ENCODE measurements around the gene OIP5.
"Not testable (repeated sequence)": the region's sequence is repeated elsewhere in the genome, so short reads cannot be mapped to it uniquely, and the experiment has no call there.

OIP5 gene

DNA sequence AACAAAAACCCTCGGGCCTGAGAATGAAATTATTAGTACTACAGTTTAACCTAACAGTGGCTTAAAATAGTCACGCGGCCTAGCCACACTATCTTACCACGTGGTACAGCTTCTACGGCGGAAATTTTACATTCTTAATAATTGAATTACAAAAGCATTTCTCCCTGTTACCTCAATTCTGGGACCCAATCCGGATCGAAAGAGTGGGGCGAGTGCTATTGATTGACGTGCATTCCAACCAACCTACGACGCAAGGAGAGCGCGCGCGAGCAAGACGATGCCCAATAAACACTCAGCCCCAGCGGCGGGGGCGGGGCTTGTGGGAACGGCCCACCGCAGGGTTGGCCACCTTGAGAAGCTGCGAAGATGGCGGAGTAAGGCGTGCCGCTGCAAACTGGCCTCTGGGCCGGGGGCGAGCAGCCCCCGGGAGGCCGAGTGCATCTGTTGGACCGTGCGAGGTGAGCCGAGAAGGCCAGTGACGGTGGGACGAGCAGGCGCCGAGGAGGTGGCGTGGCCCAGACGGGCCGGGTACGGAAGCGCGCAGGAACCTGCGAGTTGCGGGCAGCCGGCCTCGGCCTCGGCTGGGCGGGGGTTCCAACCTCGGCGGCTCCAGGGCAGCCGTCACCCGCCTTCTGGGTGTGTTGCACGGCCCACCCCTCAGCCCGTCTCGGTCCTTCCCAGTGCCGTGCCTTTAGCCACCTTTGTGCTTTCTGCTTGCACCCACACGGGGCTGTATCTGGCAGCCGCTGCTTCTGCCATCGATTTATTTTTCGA is 48.6 kb downstream of the OIP5 start:
- peaks cover 12% of the 10 kb centered on the region for H3F3A ChIP-seq (ENCODE audit: control insufficient read depth, insufficient read depth)
- peaks cover 54% of the 10 kb centered on the region for H3K36me3 ChIP-seq (ENCODE audit: control insufficient read depth, low read length)
- no peaks in the 10 kb centered on the region for H3K27me3 ChIP-seq (ENCODE audit: control insufficient read depth, low read length)
- no peaks in the 10 kb centered on the region for H3K9me3 ChIP-seq (ENCODE audit: control insufficient read depth, insufficient read depth, low read length)
- peak overlapping the region; percentile 92 for H3K4me3 ChIP-seq (ENCODE audit: low read length)
- H3K4me2 ChIP-seq (ENCODE audit: low read length) = peak overlapping the region; percentile 64
- peaks cover 50% of the 10 kb centered on the region for H3K79me2 ChIP-seq (ENCODE audit: control insufficient read depth, low read length)
- peaks cover 51% of the 10 kb centered on the region for H3K4me1 ChIP-seq (ENCODE audit: control insufficient read depth, low read length)
- H3K9me2 ChIP-seq (replicated peaks; ENCODE audit: control insufficient read depth, low read length) = no peaks in the 10 kb centered on the region
- no peak for TF ChIP-seq EZH2phosphoT487 (IDR thresholded peaks at IDR 0.05; ENCODE audit: borderline replicate concordance, low read length)
- TF ChIP-seq, protein P1, sequence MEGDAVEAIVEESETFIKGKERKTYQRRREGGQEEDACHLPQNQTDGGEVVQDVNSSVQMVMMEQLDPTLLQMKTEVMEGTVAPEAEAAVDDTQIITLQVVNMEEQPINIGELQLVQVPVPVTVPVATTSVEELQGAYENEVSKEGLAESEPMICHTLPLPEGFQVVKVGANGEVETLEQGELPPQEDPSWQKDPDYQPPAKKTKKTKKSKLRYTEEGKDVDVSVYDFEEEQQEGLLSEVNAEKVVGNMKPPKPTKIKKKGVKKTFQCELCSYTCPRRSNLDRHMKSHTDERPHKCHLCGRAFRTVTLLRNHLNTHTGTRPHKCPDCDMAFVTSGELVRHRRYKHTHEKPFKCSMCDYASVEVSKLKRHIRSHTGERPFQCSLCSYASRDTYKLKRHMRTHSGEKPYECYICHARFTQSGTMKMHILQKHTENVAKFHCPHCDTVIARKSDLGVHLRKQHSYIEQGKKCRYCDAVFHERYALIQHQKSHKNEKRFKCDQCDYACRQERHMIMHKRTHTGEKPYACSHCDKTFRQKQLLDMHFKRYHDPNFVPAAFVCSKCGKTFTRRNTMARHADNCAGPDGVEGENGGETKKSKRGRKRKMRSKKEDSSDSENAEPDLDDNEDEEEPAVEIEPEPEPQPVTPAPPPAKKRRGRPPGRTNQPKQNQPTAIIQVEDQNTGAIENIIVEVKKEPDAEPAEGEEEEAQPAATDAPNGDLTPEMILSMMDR (IDR thresholded peaks at IDR 0.05; ENCODE audit: low read depth, low read length, poor library complexity, severe bottlenecking) = no peak
- H3K27ac ChIP-seq (ENCODE audit: low read depth, low read length) = peak overlapping the region; percentile 93
- H4K20me1 ChIP-seq (ENCODE audit: control insufficient read depth, insufficient read depth, low read depth, low read length) = no peaks in the 10 kb centered on the region

DNA sequence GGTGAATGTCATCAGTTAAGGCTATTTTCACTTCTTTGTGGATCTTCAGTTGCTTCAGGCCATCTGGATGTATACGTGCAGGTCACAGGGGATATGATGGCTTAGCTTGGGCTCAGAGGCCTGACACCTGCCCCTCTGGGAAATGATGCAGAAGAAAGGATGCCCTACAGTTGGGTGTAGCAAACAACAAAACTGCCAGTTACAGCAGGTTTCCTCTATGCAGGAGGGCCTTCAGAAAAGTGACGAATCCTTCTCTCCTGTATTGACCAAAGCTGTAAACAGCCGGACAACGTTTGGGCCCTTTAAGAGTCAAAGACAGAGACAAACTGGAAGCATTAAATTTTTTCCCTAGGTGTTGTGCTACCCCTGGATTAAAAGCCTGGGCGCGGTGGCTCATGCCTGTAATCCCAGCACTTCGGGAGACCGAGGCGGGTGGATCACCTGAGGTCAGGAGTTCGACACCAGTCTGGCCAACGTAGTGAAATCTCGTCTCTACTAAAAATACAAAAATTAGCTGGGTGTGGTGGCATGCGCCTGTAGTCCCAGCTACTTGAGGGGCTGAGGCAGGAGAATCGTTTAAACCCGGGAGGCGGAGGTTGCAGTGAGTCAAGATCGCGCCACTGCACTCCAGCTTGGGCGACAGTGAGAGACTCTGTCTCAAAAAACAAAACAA is 49.3 kb downstream of the OIP5 start:
- Histone ChIP-seq H3K79me2 (ENCODE audit: control insufficient read depth, low read length) (peaks cover 43% of the 10 kb centered on the region), H3K4me3 (ENCODE audit: low read length) (peak overlapping the region; percentile 92), H3K36me3 (ENCODE audit: control insufficient read depth, low read length) (peaks cover 50% of the 10 kb centered on the region), H3K27ac (ENCODE audit: low read depth, low read length) (peak overlapping the region; percentile 93), H3K4me2 (ENCODE audit: low read length) (peak overlapping the region; percentile 64), H3K4me1 (ENCODE audit: control insufficient read depth, low read length) (peaks cover 44% of the 10 kb centered on the region), H3F3A (ENCODE audit: control insufficient read depth, insufficient read depth) (peaks cover 12% of the 10 kb centered on the region)
- not testable (repeated sequence) for H3K27me3 ChIP-seq (ENCODE audit: control insufficient read depth, low read length); H3K9me3 ChIP-seq (ENCODE audit: control insufficient read depth, insufficient read depth, low read length); H4K20me1 ChIP-seq (ENCODE audit: control insufficient read depth, insufficient read depth, low read depth, low read length); H3K9me2 ChIP-seq (replicated peaks; ENCODE audit: control insufficient read depth, low read length)

DNA sequence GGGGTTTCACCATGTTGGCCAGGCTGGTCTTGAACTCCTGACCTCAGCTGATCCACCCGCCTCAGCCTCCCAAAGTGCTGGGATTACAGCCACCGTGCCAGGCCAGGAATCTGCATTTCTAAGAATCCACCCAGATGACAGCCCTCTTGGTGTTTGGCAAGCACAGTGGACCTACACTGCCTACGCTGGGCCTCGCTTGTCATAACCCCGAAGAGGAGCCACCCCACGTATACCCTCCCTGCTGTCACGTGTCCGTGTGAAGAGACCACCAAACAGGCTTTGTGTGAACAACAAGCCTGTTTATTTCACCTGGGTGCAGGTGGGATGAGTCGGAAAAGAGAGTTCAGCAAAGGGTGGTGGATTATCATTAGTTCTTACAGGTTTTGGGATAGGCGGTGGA is 50.0 kb downstream of the OIP5 start:
- H4K20me1 ChIP-seq (ENCODE audit: control insufficient read depth, insufficient read depth, low read depth, low read length); H3K9me2 ChIP-seq (replicated peaks; ENCODE audit: control insufficient read depth, low read length); H3K27me3 ChIP-seq (ENCODE audit: control insufficient read depth, low read length); H3K9me3 ChIP-seq (ENCODE audit: control insufficient read depth, insufficient read depth, low read length): not testable (repeated sequence)
- Histone ChIP-seq H3K36me3 (ENCODE audit: control insufficient read depth, low read length) (peaks cover 44% of the 10 kb centered on the region), H3K27ac (ENCODE audit: low read depth, low read length) (peak overlapping the region; percentile 93), H3K4me2 (ENCODE audit: low read length) (peak overlapping the region; percentile 64; the same call in 1 of the 2 replicates), H3K4me3 (ENCODE audit: low read length) (peak overlapping the region; percentile 92; the same call in 1 of the 2 replicates), H3F3A (ENCODE audit: control insufficient read depth, insufficient read depth) (peaks cover 12% of the 10 kb centered on the region), H3K79me2 (ENCODE audit: control insufficient read depth, low read length) (peaks cover 37% of the 10 kb centered on the region), H3K4me1 (ENCODE audit: control insufficient read depth, low read length) (peaks cover 39% of the 10 kb centered on the region)

DNA sequence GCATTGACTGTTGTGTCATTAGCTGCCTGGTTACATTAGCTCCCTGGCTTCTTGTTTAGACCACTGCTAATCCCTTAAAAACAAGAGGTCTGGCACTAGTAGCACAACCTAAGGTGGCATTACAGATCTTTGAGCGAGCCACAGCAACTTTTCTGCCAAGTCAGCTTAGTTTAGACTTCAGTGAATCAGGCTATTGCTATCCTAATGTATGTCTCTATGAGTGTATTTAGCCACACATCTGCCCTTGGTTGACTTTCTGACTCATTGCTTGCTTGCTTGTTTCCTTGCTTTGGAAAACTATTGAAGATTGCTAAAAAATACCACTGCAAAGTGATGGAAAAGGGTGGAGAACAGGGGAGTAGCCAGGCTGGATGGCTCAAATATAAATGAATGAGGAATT is 51.2 kb downstream of the OIP5 start:
- Histone ChIP-seq H3K9me3 (ENCODE audit: control insufficient read depth, insufficient read depth, low read length) (no peaks in the 10 kb centered on the region), H4K20me1 (ENCODE audit: control insufficient read depth, insufficient read depth, low read depth, low read length) (no peaks in the 10 kb centered on the region), H3K79me2 (ENCODE audit: control insufficient read depth, low read length) (peaks cover 25% of the 10 kb centered on the region), H3K9me2 (replicated peaks; ENCODE audit: control insufficient read depth, low read length) (no peaks in the 10 kb centered on the region), H3K4me1 (ENCODE audit: control insufficient read depth, low read length) (peaks cover 27% of the 10 kb centered on the region), H3F3A (ENCODE audit: control insufficient read depth, insufficient read depth) (peaks cover 9% of the 10 kb centered on the region), H3K4me2 (ENCODE audit: low read length) (no peak overlapping the region), H3K27me3 (ENCODE audit: control insufficient read depth, low read length) (no peaks in the 10 kb centered on the region), H3K4me3 (ENCODE audit: low read length) (no peak overlapping the region), H3K27ac (ENCODE audit: low read depth, low read length) (no peak overlapping the region), H3K36me3 (ENCODE audit: control insufficient read depth, low read length) (peaks cover 32% of the 10 kb centered on the region)
- TF ChIP-seq, protein P1 (IDR thresholded peaks at IDR 0.05; ENCODE audit: low read depth, low read length, poor library complexity, severe bottlenecking) = no peak
- TF ChIP-seq EZH2phosphoT487 (IDR thresholded peaks at IDR 0.05; ENCODE audit: borderline replicate concordance, low read length) = no peak
